WTC11 (cell line): Measurements from ENCODE around the gene LLGL1. TPM values are rescaled to one million over a fixed set of nuclear protein-coding genes. Genes with fewer than 3 reads are reported as not detected.
A peak's percentile ranks its signal among the peaks of the same experiment; 100 is the strongest.

Experiments
- ATAC-seq: fragments of 200-7000 bp; cut with Tn5 transposase; 2 replicates; pipeline ENCODE4 v1.10.0; 2021; ENCODE audit warnings: mild to moderate bottlenecking, moderate library complexity
- CTCF ChIA-PET: fragments of 300-600 bp; sonication (Branson Sonifier 250); formaldehyde crosslinking; loops from one replicate; lab custom pipeline; 2021; ENCODE audit warnings: antibody characterized with exemption; lab: Charles Lee
- POLR2A ChIA-PET: fragments of 350-600 bp; sonication (Branson Sonifier 250); formaldehyde crosslinking; loops from one replicate; lab custom pipeline; 2021; ENCODE audit warnings: antibody characterized with exemption; lab: Charles Lee
- DNase-seq: peaks from one replicate; pipeline ENCODE4 v3.0.0; 2021; ENCODE audit warnings: low spot score
- H3K27ac Mint-ChIP-seq: 2 replicates; pipeline ENCODE4 v1.8.0; 2021; ENCODE audit warnings: mixed read lengths
- H3K27me3 Mint-ChIP-seq: 2 replicates; pipeline ENCODE4 v1.8.0; 2021; ENCODE audit warnings: low read depth, mild to moderate bottlenecking, moderate library complexity, mixed read lengths
- H3K36me3 Mint-ChIP-seq: 2 replicates; pipeline ENCODE4 v1.8.0; 2021; ENCODE audit warnings: mixed read lengths
- H3K4me1 Mint-ChIP-seq: 2 replicates; pipeline ENCODE4 v1.8.0; 2022; ENCODE audit warnings: mixed read lengths
- H3K4me3 Mint-ChIP-seq: 2 replicates; pipeline ENCODE4 v1.8.0; 2021; ENCODE audit warnings: mild to moderate bottlenecking, moderate library complexity, mixed read lengths
- H3K9me3 Mint-ChIP-seq: 2 replicates; pipeline ENCODE4 v1.8.0; 2021; ENCODE audit warnings: mixed read lengths
- AR ChIP-seq: fragments of 250-450 bp; sonication (Bioruptor Pico); IDR thresholded peaks from 2 replicates; pipeline ENCODE4 v1.9.0; 2021; ENCODE audit warnings: mild to moderate bottlenecking
- ARID4B ChIP-seq: sonication (generic); formaldehyde crosslinking; IDR thresholded peaks from 2 replicates; pipeline ENCODE4 v1.8.0; 2023; ENCODE audit warnings: missing genetic modification reagents, mild to moderate bottlenecking, borderline replicate concordance
- ATF3 ChIP-seq: sonication (generic); formaldehyde crosslinking; conservative IDR thresholded peaks from 2 replicates; pipeline ENCODE4 v1.8.1; 2022; ENCODE audit warnings: mild to moderate bottlenecking, missing genetic modification reagents
- CDX4 ChIP-seq: fragments of 250-450 bp; sonication (Bioruptor Pico); IDR thresholded peaks from 2 replicates; pipeline ENCODE4 v1.9.0; 2021; ENCODE audit warnings: moderate library complexity, mild to moderate bottlenecking, inconsistent platforms, borderline replicate concordance
- FOXJ3 ChIP-seq: sonication (generic); formaldehyde crosslinking; IDR thresholded peaks from 2 replicates; pipeline ENCODE4 v1.9.0; 2021; ENCODE audit warnings: missing genetic modification reagents, mild to moderate bottlenecking, borderline replicate concordance
- FOXK1 ChIP-seq: sonication (generic); formaldehyde crosslinking; IDR thresholded peaks from 2 replicates; pipeline ENCODE4 v1.8.0; 2022; ENCODE audit warnings: mild to moderate bottlenecking, moderate library complexity, missing genetic modification reagents
- IRF1 ChIP-seq: sonication (generic); formaldehyde crosslinking; IDR thresholded peaks from 2 replicates; pipeline ENCODE4 v1.8.0; 2023; ENCODE audit warnings: missing genetic modification reagents
- MXD4 ChIP-seq: fragments of 250-450 bp; sonication (Bioruptor Pico); IDR thresholded peaks from 2 replicates; pipeline ENCODE4 v1.8.0; 2021; ENCODE audit warnings: mild to moderate bottlenecking, moderate library complexity, borderline replicate concordance
- PREB ChIP-seq: sonication (generic); formaldehyde crosslinking; IDR thresholded peaks from 2 replicates; pipeline ENCODE4 v1.8.1; 2022; ENCODE audit warnings: mild to moderate bottlenecking, missing genetic modification reagents, moderate library complexity, borderline replicate concordance
- SMAD3 ChIP-seq: sonication (generic); formaldehyde crosslinking; IDR thresholded peaks from 2 replicates; pipeline ENCODE4 v1.8.0; 2022; ENCODE audit warnings: missing genetic modification reagents, mild to moderate bottlenecking, borderline replicate concordance
- TCF7 ChIP-seq: sonication (generic); formaldehyde crosslinking; IDR thresholded peaks from 2 replicates; pipeline ENCODE4 v1.8.0; 2022; ENCODE audit warnings: mild to moderate bottlenecking, low read depth, missing genetic modification reagents, moderate library complexity
- TP53 ChIP-seq: sonication (generic); formaldehyde crosslinking; IDR thresholded peaks from 2 replicates; pipeline ENCODE4 v1.8.1; 2023; ENCODE audit warnings: mild to moderate bottlenecking, missing genetic modification reagents
- ZBTB21 ChIP-seq: sonication (generic); formaldehyde crosslinking; IDR thresholded peaks from 2 replicates; pipeline ENCODE4 v1.8.1; 2023; ENCODE audit warnings: mild to moderate bottlenecking, missing genetic modification reagents, borderline replicate concordance
- ZNF232 ChIP-seq: sonication (generic); formaldehyde crosslinking; IDR thresholded peaks from 2 replicates; pipeline ENCODE4 v1.8.0; 2022; ENCODE audit warnings: mild to moderate bottlenecking, missing genetic modification reagents
- ZNF671 ChIP-seq: fragments of 250-450 bp; sonication (Bioruptor Pico); IDR thresholded peaks from 2 replicates; pipeline ENCODE4 v1.8.0; 2021; ENCODE audit warnings: mild to moderate bottlenecking
- total RNA-seq: library from RNA; stranded (reverse); gene quantifications from 3 replicates; pipeline ENCODE4 v1.2.3, GENCODE V29; 2021

The LLGL1 gene
- total RNA-seq, 1 experiment from 2014 or later, result 87.8 TPM

GRCh38 chr17:18241229-18241871 lies 15.9 kb downstream of the LLGL1 start (continued):
- TF ChIP-seq AR (CRISPR knock-in tag) (no peak), PREB (CRISPR knock-in tag) (no peak)

- 0 out of 2 replicates have a peak overlapping the region, but pooled peaks have one; percentile 72 for H3K27ac Mint-ChIP-seq
- no peaks in the 10 kb centered on the region for H3K27me3 Mint-ChIP-seq
- ATAC-seq (no peak), DNase-seq (no peak)
- ChIA-PET CTCF (no interaction called here), POLR2A (interaction anchor here (0.6 kb wide), 1 partner anchor 63 kb away, joined by 3 read pairs; no protein-coding TSS in a partner anchor)
- peaks cover 25% of the 10 kb centered on the region for H3K4me1 Mint-ChIP-seq
- H3K4me3 Mint-ChIP-seq, result peak overlapping the region; percentile 12; the same call in 1 of the 2 replicates
- no peaks in the 10 kb centered on the region for H3K9me3 Mint-ChIP-seq
- TF ChIP-seq CDX4 (CRISPR knock-in tag), result no peak
- TF ChIP-seq TCF7, result no peak
- no peak for TF ChIP-seq ZBTB21 (CRISPR knock-in tag)
- TF ChIP-seq ZNF232 (CRISPR knock-in tag), result no peak
- TF ChIP-seq ZNF671, result no peak
- TF ChIP-seq ATF3 (CRISPR knock-in tag), result no peak
- TF ChIP-seq FOXK1 (CRISPR knock-in tag), result no peak
- no peak for TF ChIP-seq FOXJ3
- no peak for TF ChIP-seq TP53 (CRISPR knock-in tag)
- no peak for TF ChIP-seq SMAD3 (CRISPR knock-in tag)
- no peak for TF ChIP-seq MXD4 (CRISPR knock-in tag)
- no peak for TF ChIP-seq IRF1 (CRISPR knock-in tag)
- no peak for TF ChIP-seq ARID4B (CRISPR knock-in tag)
- peaks cover 26% of the 10 kb centered on the region for H3K36me3 Mint-ChIP-seq
These were observed 19.8 kb downstream of the LLGL1 start for GRCh38 chr17:18245038-18245776.
